A673 (cell line): Measurements from ENCODE around the gene TMED7. TPM values are rescaled to one million over a fixed set of nuclear protein-coding genes. Genes with fewer than 3 reads are reported as not detected.
A peak's percentile ranks its signal among the peaks of the same experiment; 100 is the strongest.

ENCODE experiments used
- BruUV-seq: library from RNA; stranded (reverse); fragments of 400-500 nt; replicated peaks from 2 replicates; lab custom pipeline; 2021; lab: Mats Ljungman, UMichigan
- CTCF ChIA-PET: fragments of 300-600 bp; sonication (Branson Sonifier 250); formaldehyde crosslinking; loops from one replicate; lab custom pipeline; 2022; ENCODE audit warnings: antibody characterized with exemption; lab: Charles Lee
- POLR2A ChIA-PET: fragments of 300-600 bp; sonication (Branson Sonifier 250); formaldehyde crosslinking; loops from one replicate; lab custom pipeline; 2022; ENCODE audit warnings: antibody characterized with exemption; ENCODE audit not compliant: low non-redundant PET; lab: Charles Lee
- DNase-seq: peaks from one replicate; pipeline ENCODE4 v3.0.0-alpha.2; 2015; ENCODE audit warnings: low spot score
- H3K27ac ChIP-seq: fragments of 200-600 bp; sonication (generic); 2 replicates; pipeline ENCODE4 v1.5.1; 2016; ENCODE audit warnings: mixed run types, low read depth, mild to moderate bottlenecking, mixed read lengths, antibody characterized with exemption, low read length; ENCODE audit not compliant: poor library complexity, severe bottlenecking
- H3K27me3 ChIP-seq: fragments of 200-600 bp; sonication (generic); replicated peaks from 2 replicates; pipeline ENCODE4 v1.6.1; 2017; ENCODE audit warnings: mixed run types, low read depth, mild to moderate bottlenecking, mixed read lengths, antibody characterized with exemption, low read length; ENCODE audit not compliant: insufficient read depth, poor library complexity
- H3K36me3 ChIP-seq: fragments of 200-600 bp; sonication (generic); 2 replicates; pipeline ENCODE4 v1.6.1; 2016; ENCODE audit warnings: mixed run types, mild to moderate bottlenecking, mixed read lengths, antibody characterized with exemption, low read length; ENCODE audit not compliant: insufficient read depth, poor library complexity, severe bottlenecking
- H3K4me1 ChIP-seq: fragments of 200-600 bp; sonication (generic); 2 replicates; pipeline ENCODE4 v1.6.1; 2017; ENCODE audit warnings: mixed run types, mild to moderate bottlenecking, mixed read lengths, antibody characterized with exemption, low read length; ENCODE audit not compliant: insufficient read depth, poor library complexity, severe bottlenecking
- H3K4me3 ChIP-seq: fragments of 200-600 bp; sonication (generic); 2 replicates; pipeline ENCODE4 v1.5.1; 2016; ENCODE audit warnings: low read depth, mixed run types, mild to moderate bottlenecking, mixed read lengths, low read length; ENCODE audit not compliant: poor library complexity, severe bottlenecking
- H3K9me3 ChIP-seq: fragments of 200-600 bp; sonication (generic); 2 replicates; pipeline ENCODE4 v1.6.1; 2016; ENCODE audit warnings: mixed run types, low read depth, mild to moderate bottlenecking, mixed read lengths, antibody characterized with exemption, low read length; ENCODE audit not compliant: poor library complexity, severe bottlenecking
- EZH2 ChIP-seq: fragments of 200-600 bp; sonication (generic); IDR thresholded peaks from 2 replicates; pipeline ENCODE4 v1.6.1; 2017; ENCODE audit warnings: borderline replicate concordance, low read depth, mild to moderate bottlenecking, mixed read lengths, antibody characterized with exemption, low read length; ENCODE audit not compliant: poor library complexity, severe bottlenecking
- intact Hi-C: fragments of 100-400 bp; cut with micrococcal nuclease; formaldehyde crosslinking; loops from one replicate; pipeline ENCODE4 v1.10.0; 2022; ENCODE audit not compliant: unreplicated experiment
- total RNA-seq: library from RNA; stranded (reverse); gene quantifications from 2 replicates; pipeline ENCODE4 v1.2.3, GENCODE V29; 2021
- TF ChIP-seq, protein P1 (sequence below): fragments of 300-800, 200-600 bp; sonication (generic); conservative IDR thresholded peaks from 2 replicates; pipeline ENCODE4 v1.5.1; 2017; ENCODE audit warnings: low read depth, mild to moderate bottlenecking, antibody characterized with exemption, low read length, moderate library complexity, mixed read lengths

TMED7 gene
- total RNA-seq, 1 experiment from 2014 or later, result 62.8 TPM

DNA sequence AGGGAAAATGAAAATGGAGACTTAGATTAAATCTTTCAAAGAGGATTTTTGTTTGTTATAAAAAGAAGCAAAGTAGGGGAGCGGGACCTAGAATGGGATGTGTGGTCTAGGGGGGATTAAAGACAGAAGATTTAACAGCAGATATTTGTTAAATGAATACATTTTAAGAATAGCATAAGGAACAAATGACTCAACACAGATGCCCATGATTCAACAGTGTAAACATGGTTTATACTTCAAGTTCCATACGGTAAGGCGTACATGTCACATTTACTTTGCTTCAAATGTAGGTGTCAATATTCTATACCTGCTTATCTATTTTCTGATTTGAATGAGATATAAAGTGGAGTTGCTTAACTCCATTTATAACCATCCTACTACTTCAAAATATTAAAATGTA lies 25.1 kb downstream of the TMED7 start:
- Histone ChIP-seq H3K4me1 (peaks cover 3% of the 10 kb centered on the region), H3K27ac (no peak overlapping the region), H3K4me3 (no peak overlapping the region), H3K27me3 (no peaks in the 10 kb centered on the region), H3K36me3 (no peaks in the 10 kb centered on the region), H3K9me3 (no peaks in the 10 kb centered on the region)
- POLR2A ChIA-PET, result no interaction called here
- DNase-seq, result no peak
- CTCF ChIA-PET, result no interaction called here
- TF ChIP-seq, protein P1, sequence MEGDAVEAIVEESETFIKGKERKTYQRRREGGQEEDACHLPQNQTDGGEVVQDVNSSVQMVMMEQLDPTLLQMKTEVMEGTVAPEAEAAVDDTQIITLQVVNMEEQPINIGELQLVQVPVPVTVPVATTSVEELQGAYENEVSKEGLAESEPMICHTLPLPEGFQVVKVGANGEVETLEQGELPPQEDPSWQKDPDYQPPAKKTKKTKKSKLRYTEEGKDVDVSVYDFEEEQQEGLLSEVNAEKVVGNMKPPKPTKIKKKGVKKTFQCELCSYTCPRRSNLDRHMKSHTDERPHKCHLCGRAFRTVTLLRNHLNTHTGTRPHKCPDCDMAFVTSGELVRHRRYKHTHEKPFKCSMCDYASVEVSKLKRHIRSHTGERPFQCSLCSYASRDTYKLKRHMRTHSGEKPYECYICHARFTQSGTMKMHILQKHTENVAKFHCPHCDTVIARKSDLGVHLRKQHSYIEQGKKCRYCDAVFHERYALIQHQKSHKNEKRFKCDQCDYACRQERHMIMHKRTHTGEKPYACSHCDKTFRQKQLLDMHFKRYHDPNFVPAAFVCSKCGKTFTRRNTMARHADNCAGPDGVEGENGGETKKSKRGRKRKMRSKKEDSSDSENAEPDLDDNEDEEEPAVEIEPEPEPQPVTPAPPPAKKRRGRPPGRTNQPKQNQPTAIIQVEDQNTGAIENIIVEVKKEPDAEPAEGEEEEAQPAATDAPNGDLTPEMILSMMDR, result no peak
- TF ChIP-seq EZH2, result no peak
- BruUV-seq, result no TSS peak
- intact Hi-C loops, result no loop called here

DNA sequence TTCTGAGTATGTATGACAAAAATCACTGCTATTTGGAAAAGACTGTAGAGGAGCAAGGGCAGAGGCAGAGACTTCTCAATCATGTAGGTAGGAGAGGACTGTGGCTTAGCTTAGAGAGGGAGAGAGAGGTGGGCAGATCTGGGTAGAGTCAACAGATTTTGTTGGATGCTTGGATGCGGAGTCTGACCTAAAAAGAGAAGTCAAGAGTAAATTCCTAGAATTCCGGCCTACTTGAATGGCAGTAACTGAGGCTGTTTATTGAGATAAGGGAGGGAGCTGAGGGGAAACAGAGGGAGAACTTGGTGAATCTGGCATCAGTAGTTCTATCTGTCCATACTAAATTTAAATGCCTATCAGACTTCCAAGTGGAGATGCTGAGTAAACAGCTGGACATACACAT lies 25.9 kb downstream of the TMED7 start:
- no peak overlapping the region for H3K27ac ChIP-seq
- no TSS peak for BruUV-seq
- CTCF ChIA-PET, result no interaction called here

DNA sequence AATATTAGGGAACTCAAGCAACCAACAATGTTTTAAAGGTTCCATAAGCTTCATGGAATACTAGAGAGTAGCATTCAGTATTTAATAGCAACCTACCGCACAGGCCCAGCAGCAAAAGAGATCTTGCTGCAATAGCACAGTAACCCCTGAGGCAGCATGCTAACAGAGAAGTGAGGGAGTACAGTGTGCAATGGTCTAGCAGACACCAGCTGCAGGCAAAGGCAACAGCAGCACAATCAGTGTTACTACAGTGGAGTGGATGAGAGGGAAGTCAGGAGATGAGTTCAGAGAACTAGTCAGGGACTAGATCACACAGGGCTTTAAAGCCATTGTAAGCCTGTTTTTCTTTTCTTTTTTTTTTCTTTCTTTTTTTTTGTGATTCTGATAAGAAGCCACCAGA lies 26.3 kb downstream of the TMED7 start:
- no TSS peak for BruUV-seq
- TF ChIP-seq EZH2, result no peak
- TF ChIP-seq, protein P1, result no peak
- DNase-seq, result peak; percentile 6
- no peaks in the 10 kb centered on the region for H3K36me3 ChIP-seq
- CTCF ChIA-PET, result no interaction called here
- H3K4me3 ChIP-seq, result no peak overlapping the region
- H3K27me3 ChIP-seq, result no peaks in the 10 kb centered on the region
- intact Hi-C loops, result no loop called here
- no peak overlapping the region for H3K27ac ChIP-seq
- POLR2A ChIA-PET, result no interaction called here
- peaks cover 3% of the 10 kb centered on the region for H3K4me1 ChIP-seq
- H3K9me3 ChIP-seq, result no peaks in the 10 kb centered on the region

More for the DNA sequence above, 25.9 kb downstream of the TMED7 start:
- TF ChIP-seq, protein P1, result no peak
- TF ChIP-seq EZH2, result no peak
- Histone ChIP-seq H3K9me3 (no peaks in the 10 kb centered on the region), H3K36me3 (no peaks in the 10 kb centered on the region), H3K27me3 (no peaks in the 10 kb centered on the region), H3K4me1 (peaks cover 3% of the 10 kb centered on the region), H3K4me3 (no peak overlapping the region)
- DNase-seq, result no peak
- POLR2A ChIA-PET, result no interaction called here
- intact Hi-C loops, result no loop called here
